ENCODE results near the gene TM7SF3. TPM values are rescaled to one million over a fixed set of nuclear protein-coding genes. Genes with fewer than 3 reads are reported as not detected.
"Not testable (repeated sequence)": the region's sequence is repeated elsewhere in the genome, so short reads cannot be mapped to it uniquely, and the experiment has no call there.

Gene TM7SF3
- total RNA-seq, 1 donor from 2014 or later, result 47.0 TPM

GRCh38 chr12:27034607-27035293 lies 20.6 kb upstream of the TM7SF3 start:
- Mint-ChIP-seq H3K9me3 (no peaks in the 10 kb centered on the region), H3K36me3 (ENCODE audit: low read depth) (peaks cover 27% of the 10 kb centered on the region), H3K4me1 (ENCODE audit: low read depth) (no peaks in the 10 kb centered on the region), H3K27ac (no peak overlapping the region), H3K27me3 (ENCODE audit: insufficient read depth) (no peaks in the 10 kb centered on the region), H3K4me3 (no peak overlapping the region)
- DNase-seq (ENCODE audit: low spot score), result no peak
- intact Hi-C loops (cut with micrococcal nuclease), result no loop called here

GRCh38 chr12:27032679-27033078 lies 18.5 kb upstream of the TM7SF3 start:
- Mint-ChIP-seq H3K36me3 (ENCODE audit: low read depth) (peaks cover 34% of the 10 kb centered on the region), H3K4me1 (ENCODE audit: low read depth) (no peaks in the 10 kb centered on the region), H3K4me3 (no peak overlapping the region), H3K27ac (no peak overlapping the region), H3K9me3 (no peaks in the 10 kb centered on the region), H3K27me3 (ENCODE audit: insufficient read depth) (no peaks in the 10 kb centered on the region)
- intact Hi-C loops (cut with micrococcal nuclease), result no loop called here
- no peak for DNase-seq (ENCODE audit: low spot score)

- no peak overlapping the region for H3K27ac Mint-ChIP-seq
- H3K27me3 Mint-ChIP-seq (ENCODE audit: insufficient read depth), result no peaks in the 10 kb centered on the region
- peaks cover 38% of the 10 kb centered on the region for H3K36me3 Mint-ChIP-seq (ENCODE audit: low read depth)
- H3K4me3 Mint-ChIP-seq, result no peak overlapping the region
- no peak for DNase-seq (ENCODE audit: low spot score)
- intact Hi-C loops (cut with micrococcal nuclease), result no loop called here
- H3K9me3 Mint-ChIP-seq, result no peaks in the 10 kb centered on the region
- H3K4me1 Mint-ChIP-seq (ENCODE audit: low read depth), result no peaks in the 10 kb centered on the region
These were observed 17.3 kb upstream of the TM7SF3 start for GRCh38 chr12:27031531-27031930.

DNA sequence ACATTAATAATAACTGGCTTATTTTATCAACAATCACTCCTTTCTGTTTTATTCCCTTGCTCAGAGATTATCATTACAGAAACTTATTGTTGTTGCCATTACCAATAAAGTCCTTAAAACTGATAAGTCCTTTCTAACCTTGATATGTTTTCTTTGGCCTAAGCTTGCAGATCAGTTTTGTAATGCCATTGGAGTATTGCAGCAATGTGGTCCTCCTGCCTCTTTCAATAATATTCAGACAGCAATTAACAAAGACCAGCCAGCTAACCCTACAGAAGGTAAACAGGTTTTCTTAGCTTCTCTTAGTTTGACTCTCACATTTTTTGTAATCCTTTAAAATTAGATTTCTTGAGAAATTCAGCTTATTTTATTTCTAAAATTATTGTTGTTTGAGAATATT lies 12.1 kb upstream of the TM7SF3 start:
- Mint-ChIP-seq H3K27ac (no peak overlapping the region), H3K36me3 (ENCODE audit: low read depth) (peaks cover 32% of the 10 kb centered on the region), H3K27me3 (ENCODE audit: insufficient read depth) (no peaks in the 10 kb centered on the region), H3K4me3 (no peak overlapping the region), H3K9me3 (no peaks in the 10 kb centered on the region), H3K4me1 (ENCODE audit: low read depth) (peaks cover 45% of the 10 kb centered on the region)
- intact Hi-C loops (cut with micrococcal nuclease), result no loop called here
- no peak for DNase-seq (ENCODE audit: low spot score)

- H3K4me1 Mint-ChIP-seq (ENCODE audit: low read depth), result peaks cover 46% of the 10 kb centered on the region
- no peaks in the 10 kb centered on the region for H3K9me3 Mint-ChIP-seq
- intact Hi-C loops (cut with micrococcal nuclease), result no loop called here
- peaks cover 25% of the 10 kb centered on the region for H3K36me3 Mint-ChIP-seq (ENCODE audit: low read depth)
- no peak overlapping the region for H3K27ac Mint-ChIP-seq
- DNase-seq (ENCODE audit: low spot score), result no peak
- H3K4me3 Mint-ChIP-seq, result no peak overlapping the region
- peaks cover 2% of the 10 kb centered on the region for H3K27me3 Mint-ChIP-seq (ENCODE audit: insufficient read depth)
These were observed 10.9 kb upstream of the TM7SF3 start for GRCh38 chr12:27025116-27025515.

GRCh38 chr12:27024291-27024690 lies 10.1 kb upstream of the TM7SF3 start:
- Mint-ChIP-seq H3K36me3 (ENCODE audit: low read depth) (peaks cover 25% of the 10 kb centered on the region), H3K4me1 (ENCODE audit: low read depth) (peaks cover 46% of the 10 kb centered on the region), H3K9me3 (no peaks in the 10 kb centered on the region), H3K27me3 (ENCODE audit: insufficient read depth) (peaks cover 2% of the 10 kb centered on the region), H3K27ac (no peak overlapping the region), H3K4me3 (peak overlapping the region; percentile 43)
- DNase-seq (ENCODE audit: low spot score), result no peak
- intact Hi-C loops (cut with micrococcal nuclease), result loop anchor here (5.0 kb wide), 4 partner anchors 88 to 798 kb away; no protein-coding TSS in a partner anchor

DNA sequence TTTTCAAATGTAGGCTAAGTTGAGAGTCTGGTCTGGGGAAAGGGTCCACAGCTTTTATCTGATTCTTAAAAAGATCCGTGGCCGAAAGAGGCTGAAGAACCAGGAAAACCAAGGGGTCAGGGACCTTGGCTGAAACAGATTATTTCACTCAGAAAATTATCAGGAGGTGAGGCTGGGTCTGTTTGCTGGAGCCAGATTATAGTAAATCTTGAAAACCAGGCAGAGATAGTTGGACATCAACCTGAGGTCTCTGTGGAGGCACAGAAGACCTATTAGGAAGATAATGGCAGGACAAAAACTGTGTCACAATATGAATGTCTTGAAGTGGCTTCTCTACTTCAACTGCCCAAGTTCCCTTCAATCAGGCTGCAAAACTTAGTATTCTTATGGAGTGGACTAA lies 6.6 kb upstream of the TM7SF3 start:
- Mint-ChIP-seq H3K9me3 (no peaks in the 10 kb centered on the region), H3K27ac (no peak overlapping the region), H3K4me1 (ENCODE audit: low read depth) (peaks cover 61% of the 10 kb centered on the region), H3K4me3 (peak overlapping the region; percentile 29), H3K27me3 (ENCODE audit: insufficient read depth) (peaks cover 4% of the 10 kb centered on the region), H3K36me3 (ENCODE audit: low read depth) (peaks cover 6% of the 10 kb centered on the region)
- DNase-seq (ENCODE audit: low spot score), result no peak
- intact Hi-C loops (cut with micrococcal nuclease), result loop anchor here (5.0 kb wide), 4 partner anchors 92 to 802 kb away; no protein-coding TSS in a partner anchor

GRCh38 chr12:27018037-27018436 lies 3.9 kb upstream of the TM7SF3 start:
- intact Hi-C loops (cut with micrococcal nuclease), result loop anchor here (10.0 kb wide), 1 partner anchor 903 kb away; no protein-coding TSS in a partner anchor
- H3K36me3 Mint-ChIP-seq (ENCODE audit: low read depth), result peaks cover 4% of the 10 kb centered on the region
- H3K27ac Mint-ChIP-seq, result no peak overlapping the region
- no peak for DNase-seq (ENCODE audit: low spot score)
- H3K27me3 Mint-ChIP-seq (ENCODE audit: insufficient read depth), result peaks cover 4% of the 10 kb centered on the region
- H3K4me3 Mint-ChIP-seq, result no peak overlapping the region
- no peaks in the 10 kb centered on the region for H3K9me3 Mint-ChIP-seq
- peaks cover 57% of the 10 kb centered on the region for H3K4me1 Mint-ChIP-seq (ENCODE audit: low read depth)

DNA sequence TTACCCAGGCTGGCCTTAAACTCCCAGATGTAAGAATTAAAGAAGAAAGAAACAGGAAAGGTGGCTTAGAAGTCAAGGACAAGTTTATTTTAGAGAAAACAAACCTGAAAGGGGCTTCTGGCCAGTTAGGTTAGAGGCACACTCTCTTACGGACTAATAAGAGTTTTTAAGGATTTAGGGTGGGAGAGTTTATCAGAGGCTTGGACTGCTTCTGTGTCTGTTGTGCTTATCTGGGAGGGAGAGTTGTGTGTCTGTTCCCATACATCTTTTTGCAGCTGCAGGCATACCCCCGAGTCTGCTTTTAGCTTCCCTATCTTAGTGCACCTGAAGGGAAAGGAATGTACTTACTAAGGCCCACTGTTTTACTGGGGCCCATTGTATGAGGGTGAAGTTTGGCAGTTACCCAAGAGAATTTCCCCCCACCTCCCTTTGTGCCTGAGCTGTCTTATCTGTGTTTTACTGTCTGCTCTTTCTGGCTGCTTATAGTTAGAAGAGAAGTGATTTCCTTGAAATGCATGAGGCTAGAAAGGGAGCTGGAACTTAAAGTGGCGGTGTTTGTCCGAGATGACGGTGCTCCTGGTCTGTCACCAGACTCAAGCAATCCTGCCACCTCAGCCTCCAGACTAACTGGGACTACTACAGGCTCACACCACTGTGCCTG lies 3.1 kb upstream of the TM7SF3 start:
- not testable (repeated sequence) for DNase-seq (ENCODE audit: low spot score); H3K4me3 Mint-ChIP-seq; H3K36me3 Mint-ChIP-seq (ENCODE audit: low read depth); H3K9me3 Mint-ChIP-seq; H3K27me3 Mint-ChIP-seq (ENCODE audit: insufficient read depth)
- Mint-ChIP-seq H3K4me1 (ENCODE audit: low read depth) (peaks cover 52% of the 10 kb centered on the region), H3K27ac (peak overlapping the region; percentile 24)
- intact Hi-C loops (cut with micrococcal nuclease), result loop anchor here (10.0 kb wide), 1 partner anchor 902 kb away; no protein-coding TSS in a partner anchor

GRCh38 chr12:27015730-27016076 lies 1.5 kb upstream of the TM7SF3 start:
- no peak for DNase-seq (ENCODE audit: low spot score)
- peaks cover 4% of the 10 kb centered on the region for H3K36me3 Mint-ChIP-seq (ENCODE audit: low read depth)
- H3K9me3 Mint-ChIP-seq, result no peaks in the 10 kb centered on the region
- no peak overlapping the region for H3K4me3 Mint-ChIP-seq
- H3K27me3 Mint-ChIP-seq (ENCODE audit: insufficient read depth), result peaks cover 3% of the 10 kb centered on the region
- H3K4me1 Mint-ChIP-seq (ENCODE audit: low read depth), result peaks cover 52% of the 10 kb centered on the region
- intact Hi-C loops (cut with micrococcal nuclease), result loop anchor here (1.0 to 10.0 kb wide), 6 partner anchors 108 to 1963 kb away; a partner anchor contains a TSS
- peak overlapping the region; percentile 90 for H3K27ac Mint-ChIP-seq

GRCh38 chr12:27014859-27015729 lies 910 bp upstream of the TM7SF3 start:
- peak overlapping the region; percentile 90 for H3K27ac Mint-ChIP-seq
- H3K9me3 Mint-ChIP-seq, result no peaks in the 10 kb centered on the region
- intact Hi-C loops (cut with micrococcal nuclease), result loop anchor here (1.0 to 10.0 kb wide), 16 partner anchors 7 to 1962 kb away; partner anchors contain the start of genes FGFR1OP2, ITPR2, MED21 and PPFIBP1
- H3K4me3 Mint-ChIP-seq, result peak overlapping the region; percentile 91
- H3K4me1 Mint-ChIP-seq (ENCODE audit: low read depth), result peaks cover 58% of the 10 kb centered on the region
- peaks cover 10% of the 10 kb centered on the region for H3K36me3 Mint-ChIP-seq (ENCODE audit: low read depth)
- H3K27me3 Mint-ChIP-seq (ENCODE audit: insufficient read depth), result peaks cover 2% of the 10 kb centered on the region
- no peak for DNase-seq (ENCODE audit: low spot score)

DNA sequence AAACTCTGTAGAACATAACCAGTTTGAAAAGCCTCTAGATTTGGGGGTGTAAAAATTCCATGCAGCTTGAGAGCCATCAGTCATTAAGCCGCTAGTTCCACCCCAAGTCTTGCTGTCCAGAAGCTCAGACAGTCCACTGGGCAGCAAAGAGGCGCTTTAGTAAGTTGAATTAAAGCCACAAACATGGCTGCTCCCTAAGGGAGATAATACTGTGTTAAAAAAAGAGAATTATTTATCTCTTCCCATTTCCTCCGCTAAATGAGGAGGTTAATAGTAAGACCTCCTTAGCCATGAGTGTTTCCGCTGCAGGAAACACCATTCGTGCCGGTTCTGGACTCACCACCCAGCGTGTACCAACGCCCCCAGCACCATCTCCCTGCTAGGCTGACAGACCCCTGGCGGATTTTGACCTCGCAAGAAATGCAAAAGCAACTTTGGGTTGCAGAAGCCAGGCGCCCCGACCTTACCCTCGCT lies 536 bp downstream of the TM7SF3 start:
- intact Hi-C loops (cut with micrococcal nuclease), result loop anchor here (1.0 to 10.0 kb wide), 13 partner anchors 9 to 1961 kb away; partner anchors contain the start of genes FGFR1OP2, ITPR2, MED21 and PPFIBP1
- Mint-ChIP-seq H3K27me3 (ENCODE audit: insufficient read depth) (peaks cover 2% of the 10 kb centered on the region), H3K4me3 (peak overlapping the region; percentile 91)

More for the DNA sequence above, 536 bp downstream of the TM7SF3 start:
- H3K4me1 Mint-ChIP-seq (ENCODE audit: low read depth), result peaks cover 61% of the 10 kb centered on the region
- peak overlapping the region; percentile 89 for H3K27ac Mint-ChIP-seq
- H3K9me3 Mint-ChIP-seq, result no peaks in the 10 kb centered on the region
- H3K36me3 Mint-ChIP-seq (ENCODE audit: low read depth), result peaks cover 13% of the 10 kb centered on the region
- DNase-seq (ENCODE audit: low spot score), result no peak
